Activated CD8-positive, alpha-beta memory T cell treated with anti-CD3 and anti-CD28 coated beads for 24 hours (primary cell): ENCODE data around the gene XCL2.

Experiments used
- DNase-seq: peaks from one replicate; pipeline ENCODE4 v3.0.0-alpha.2; 2020

Gene XCL2

DNA sequence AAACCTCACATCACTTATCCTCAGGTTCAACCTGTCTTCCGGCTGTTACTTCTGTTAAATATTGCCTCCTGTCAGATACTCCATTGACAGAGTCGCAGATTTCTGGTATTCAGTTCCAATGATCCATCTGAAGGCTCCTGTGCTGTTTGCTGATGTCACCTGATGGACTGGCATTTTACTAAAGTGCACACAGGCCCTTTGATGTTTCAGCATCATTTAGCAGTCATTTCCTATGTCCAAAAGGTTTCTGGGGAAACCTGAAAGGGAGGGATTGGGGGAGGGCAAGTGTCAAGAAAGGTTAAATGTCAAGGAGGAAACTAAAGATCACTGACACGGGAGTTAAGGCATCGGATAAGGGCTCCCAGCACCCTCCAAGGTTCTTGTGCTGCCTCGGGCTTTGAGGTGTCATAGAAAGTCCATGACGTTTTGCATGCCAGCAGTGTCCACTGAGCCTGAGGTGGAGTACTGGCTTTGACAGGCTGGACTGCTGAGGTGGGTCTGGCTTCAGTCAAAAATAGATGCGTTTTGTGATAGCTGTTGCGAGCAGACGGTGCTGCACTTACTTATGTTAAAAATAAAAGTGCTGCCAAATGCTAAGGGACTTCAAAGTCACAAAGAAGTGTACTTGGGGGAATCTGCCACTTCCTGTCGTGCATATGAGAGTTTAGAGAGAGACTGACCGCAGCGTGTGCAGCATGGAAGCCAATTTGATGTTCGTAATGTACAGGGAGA is 30.8 kb downstream of the XCL2 start:
- peak; percentile 72 for DNase-seq

DNA sequence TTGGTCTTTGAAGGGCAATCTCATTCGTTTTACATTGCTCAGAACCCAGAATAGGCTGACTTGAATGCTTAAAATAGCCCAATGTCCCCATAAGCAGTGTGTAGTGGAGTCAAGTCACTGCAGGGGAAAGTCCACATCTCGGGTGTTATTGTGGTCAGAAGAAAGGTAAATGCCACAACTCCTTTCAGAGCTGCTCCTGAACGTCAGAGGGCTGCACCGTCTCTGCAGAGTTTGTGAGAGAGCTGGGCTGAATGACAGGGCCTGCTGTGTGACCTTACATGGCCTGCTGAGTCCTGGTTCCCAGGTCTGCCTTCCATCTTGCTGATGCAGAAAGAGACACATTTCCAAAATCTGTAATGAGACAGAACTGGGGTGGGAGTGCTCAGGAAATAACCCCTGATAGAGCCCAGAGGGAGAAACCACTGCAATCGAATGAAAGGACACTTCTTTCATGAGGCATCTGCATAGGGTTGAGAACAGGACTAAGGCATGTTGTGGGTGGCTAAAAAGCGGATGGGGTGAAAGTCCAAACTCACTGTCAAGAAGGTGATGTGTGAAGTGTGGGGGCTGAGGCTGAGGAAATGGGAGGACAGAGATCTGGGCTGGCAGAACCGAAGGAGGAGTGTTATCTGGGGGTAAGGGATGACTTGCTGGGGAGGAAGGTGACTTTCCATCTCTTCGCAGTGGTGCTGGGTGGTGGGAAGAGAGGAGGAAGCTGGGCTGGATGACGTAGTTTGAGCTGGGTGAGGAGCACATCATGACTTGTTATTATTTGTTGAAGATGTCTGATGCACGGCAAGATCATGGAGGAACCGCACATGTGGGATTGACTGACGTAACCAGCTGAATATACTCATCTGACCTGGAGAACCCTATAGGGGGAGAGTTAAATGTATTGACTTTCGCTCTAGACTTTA is 33.7 kb downstream of the XCL2 start:
- DNase-seq = no peak

DNA sequence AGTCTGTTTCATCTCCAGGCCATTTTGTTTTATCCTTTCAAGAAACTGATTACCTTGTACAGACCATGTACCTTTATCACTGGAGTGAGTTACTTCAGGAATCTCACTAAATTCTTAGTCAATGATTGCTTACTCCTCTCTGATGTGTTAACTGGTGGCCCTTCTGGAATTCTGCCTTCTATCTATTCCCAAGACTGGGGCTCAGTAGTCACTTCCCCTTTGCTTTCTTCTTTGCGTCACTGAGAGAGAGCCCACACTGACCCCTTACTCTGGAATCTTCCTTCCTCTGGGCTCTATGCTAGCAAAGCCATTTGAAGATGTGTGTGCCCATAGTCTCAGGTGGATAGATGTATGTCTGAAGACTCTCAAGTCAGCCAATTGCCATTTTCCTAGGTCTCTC is 34.6 kb downstream of the XCL2 start:
- no peak for DNase-seq

DNA sequence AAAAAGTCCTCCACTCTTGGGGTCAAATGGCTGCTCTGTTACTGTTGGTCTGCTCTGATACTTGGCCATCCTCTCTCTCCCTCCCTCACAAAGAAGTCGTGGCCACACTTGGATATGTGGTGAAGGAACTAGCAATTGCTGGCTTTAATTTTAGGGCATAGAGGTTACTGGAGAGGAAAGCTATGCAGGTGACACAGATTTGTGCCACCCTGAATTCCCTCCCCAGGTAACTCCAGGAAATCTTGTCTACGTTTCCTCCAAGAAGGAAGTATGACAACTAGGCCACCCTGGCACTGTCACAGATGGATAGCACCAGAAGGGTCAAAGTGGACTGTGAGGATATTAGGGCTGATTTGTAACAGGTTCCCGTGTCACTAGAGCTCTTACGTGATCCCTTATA is 36.0 kb downstream of the XCL2 start:
- no peak for DNase-seq

DNA sequence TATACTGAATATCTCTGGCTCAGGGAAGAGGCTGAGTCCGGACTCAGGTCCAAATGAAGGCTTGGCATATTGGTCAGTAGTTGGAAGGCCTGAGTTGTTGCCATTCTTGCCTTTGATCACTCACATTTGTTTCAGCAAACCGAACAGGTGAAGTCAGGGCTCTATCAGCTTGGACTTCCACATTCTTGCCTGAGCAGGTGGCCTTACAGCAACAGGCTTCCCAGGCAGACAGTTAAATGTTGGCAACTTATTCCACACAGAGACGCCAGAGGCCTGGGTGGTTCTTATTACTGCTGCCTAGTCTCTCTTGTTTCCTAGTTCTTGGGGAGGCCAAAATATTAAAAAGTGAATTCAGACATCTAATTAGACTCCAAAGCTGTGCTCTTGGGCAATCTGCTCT is 36.6 kb downstream of the XCL2 start:
- DNase-seq = no peak

DNA sequence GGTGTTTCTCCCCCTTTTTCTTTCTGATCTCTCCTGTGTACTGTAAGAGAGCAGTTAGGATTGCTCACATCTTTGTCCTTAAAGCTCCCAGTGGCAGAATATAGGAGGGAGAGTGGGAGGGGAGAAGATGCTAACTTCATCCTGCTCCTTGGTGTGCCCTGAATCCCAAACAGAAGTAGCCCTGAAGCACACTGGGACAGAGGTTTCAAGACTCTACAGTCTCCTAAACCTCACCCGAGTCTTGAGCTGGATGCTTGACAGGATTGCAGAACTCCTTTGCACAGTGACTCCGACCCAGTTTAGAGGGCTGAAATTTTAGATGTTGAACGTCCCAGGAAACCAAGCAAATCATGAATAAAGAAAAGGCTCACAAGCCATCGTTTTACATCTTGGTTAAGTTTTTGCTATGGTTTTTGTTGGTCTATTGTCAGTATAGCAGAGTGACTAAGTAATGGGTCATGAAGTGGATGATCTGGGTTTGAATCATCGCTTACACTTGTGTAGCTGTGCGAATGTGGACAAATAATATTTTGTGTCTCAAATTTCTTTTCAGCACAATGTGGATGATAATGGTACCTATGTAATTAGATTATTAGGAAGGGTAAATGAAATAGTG is 37.5 kb downstream of the XCL2 start:
- no peak for DNase-seq

DNA sequence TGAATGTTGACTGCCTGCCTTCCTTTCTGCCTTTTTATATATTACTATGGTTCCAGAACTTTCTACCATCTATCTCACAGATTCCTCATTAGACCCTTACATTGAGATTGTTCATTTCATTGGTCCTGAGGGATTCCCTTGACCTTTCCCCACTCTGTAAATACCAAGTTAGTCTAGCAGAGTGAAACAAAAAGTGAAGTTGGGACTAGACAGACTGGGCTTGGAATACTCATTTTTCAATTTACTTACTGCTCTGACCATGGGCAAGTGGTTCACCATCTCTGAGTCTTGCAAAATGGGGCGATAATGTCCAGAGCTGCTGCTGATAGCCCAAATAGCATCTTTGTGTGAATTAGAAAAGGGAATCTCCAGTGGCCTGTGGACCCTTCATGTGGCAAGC is 38.8 kb downstream of the XCL2 start:
- no peak for DNase-seq

DNA sequence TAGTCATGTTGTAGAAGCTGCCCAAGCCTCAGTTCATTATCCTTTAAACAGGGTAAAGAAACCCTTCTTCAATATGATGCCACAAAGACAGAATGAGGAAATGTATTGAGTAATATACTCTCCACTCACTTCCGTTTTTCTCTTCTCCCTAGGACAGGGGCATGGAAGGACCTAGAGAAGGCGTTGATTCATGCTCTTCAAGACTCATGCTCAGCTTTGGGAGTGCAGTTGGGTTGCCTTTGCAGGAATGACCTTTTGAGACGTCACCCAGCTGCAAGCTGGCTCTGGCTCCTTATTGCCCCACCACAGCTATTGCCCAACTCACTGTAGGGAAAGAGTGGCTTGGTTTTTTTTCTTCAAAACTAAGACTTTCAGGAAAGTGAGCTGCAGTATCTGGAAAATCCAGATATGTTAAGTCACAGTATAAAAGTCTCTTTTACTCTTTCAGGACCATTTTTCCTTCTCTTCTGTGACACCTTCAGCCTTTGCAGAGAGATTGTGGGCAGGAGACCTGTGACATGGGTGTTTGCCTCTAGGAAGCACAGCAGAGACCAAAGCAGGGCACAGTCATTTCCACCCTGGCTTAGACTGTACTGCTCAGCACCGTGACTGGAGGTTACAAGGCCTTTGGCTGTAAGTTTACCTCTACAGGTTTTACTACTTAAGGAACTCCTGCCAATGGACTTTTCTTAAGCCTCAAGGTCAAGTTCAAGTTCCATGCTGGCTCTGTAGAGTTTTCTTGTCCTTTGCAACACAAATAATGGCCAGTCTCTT is 39.5 kb downstream of the XCL2 start:
- DNase-seq = no peak

DNA sequence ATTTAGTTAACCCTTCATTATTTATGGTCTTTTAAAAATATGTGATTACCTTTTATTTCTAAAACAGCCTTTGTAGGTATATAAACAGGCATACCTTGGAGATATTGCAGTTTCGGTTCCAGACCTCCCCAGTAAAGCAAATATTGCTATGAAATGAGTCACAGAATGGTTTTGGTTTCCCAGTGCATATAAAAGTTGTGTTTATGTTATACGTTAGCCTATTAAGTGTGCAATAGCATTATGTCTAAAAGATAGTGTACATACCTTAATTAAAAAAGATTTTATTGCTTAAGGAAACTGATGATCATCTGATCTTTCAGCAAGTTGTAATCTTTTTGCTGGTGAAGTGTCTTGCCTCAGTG is 44.1 kb downstream of the XCL2 start:
- DNase-seq = no peak

DNA sequence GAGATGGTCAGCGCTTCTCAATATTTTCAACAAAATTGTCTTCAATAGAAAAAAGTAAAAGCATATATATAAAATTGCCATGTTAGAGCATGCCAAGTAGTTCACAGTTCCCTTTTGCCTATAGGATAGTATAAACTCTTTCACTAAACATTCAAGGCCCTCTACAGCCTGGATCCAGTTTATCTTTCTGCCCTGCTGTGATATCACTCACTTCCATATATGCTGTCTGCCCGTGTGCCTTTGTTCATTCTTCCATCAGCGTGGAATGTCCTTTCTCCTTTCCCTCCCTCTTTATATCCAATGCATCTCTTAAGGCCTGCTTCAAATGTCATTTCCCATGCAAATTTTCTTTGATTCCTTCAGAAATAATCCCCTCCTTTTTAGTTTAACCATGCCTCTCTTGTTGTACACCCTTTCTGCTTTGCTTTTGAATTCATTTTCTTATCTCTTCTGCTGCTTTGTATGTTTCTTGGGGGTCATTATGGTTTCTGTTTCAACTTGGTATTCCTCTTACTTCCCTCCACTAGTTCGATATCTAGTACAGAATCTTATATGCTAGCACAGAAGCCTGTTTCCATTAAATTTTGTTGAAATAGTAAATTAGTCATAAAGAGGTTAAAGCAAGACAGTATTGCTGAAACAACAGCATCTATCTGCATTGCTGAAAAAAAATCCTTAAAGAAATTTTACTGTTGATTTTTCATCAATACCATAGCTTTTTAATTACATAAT is 44.7 kb downstream of the XCL2 start:
- DNase-seq = no peak

DNA sequence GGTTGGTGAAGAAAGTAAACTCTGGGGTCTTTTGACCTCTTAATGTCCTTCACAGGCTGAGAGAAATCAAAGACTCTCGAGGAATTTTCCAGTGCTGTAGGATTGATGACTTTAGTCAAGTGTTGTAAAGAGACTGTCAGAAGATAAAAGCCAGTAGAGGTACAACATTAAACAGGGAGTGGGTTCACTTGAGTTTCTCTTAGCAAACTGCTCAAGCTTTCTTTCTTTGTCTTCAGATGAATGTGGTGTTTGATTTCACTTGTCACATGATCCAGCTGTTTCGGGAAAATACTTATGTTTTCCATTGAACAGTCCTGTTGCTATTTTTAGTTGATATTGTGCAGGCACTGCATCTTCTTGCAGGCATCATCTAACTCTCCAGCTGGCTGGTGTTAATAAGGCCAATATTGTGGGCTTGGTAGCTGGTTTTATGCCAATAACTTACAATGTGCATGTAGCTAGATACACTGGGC is 45.6 kb downstream of the XCL2 start:
- DNase-seq = no peak

DNA sequence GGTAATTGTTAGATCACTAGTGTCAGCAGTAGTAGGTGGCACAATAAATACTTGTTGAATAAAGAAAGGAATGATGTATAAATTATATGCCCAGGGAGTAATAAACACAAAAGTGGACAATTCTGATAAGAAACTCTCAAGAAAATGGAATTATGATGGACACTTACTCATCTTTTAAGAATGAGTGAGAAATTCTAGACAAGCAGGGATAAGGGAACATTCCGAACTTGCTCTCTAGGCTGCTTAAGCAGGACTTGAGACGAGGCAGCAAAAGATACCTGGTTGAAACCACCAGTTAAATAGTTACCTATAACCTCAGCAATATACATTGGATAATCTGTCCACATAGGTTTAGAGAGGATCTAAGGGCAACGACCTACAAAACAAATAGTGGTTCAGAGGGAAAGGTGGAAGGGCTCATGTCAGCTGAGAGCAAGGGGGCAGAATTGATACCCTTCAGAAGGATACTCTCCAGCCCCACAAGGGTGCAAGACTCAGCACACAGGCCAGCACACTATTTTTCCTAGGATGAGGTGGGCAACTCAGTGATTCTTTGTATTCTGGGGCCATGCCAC is 46.3 kb downstream of the XCL2 start:
- DNase-seq = no peak

DNA sequence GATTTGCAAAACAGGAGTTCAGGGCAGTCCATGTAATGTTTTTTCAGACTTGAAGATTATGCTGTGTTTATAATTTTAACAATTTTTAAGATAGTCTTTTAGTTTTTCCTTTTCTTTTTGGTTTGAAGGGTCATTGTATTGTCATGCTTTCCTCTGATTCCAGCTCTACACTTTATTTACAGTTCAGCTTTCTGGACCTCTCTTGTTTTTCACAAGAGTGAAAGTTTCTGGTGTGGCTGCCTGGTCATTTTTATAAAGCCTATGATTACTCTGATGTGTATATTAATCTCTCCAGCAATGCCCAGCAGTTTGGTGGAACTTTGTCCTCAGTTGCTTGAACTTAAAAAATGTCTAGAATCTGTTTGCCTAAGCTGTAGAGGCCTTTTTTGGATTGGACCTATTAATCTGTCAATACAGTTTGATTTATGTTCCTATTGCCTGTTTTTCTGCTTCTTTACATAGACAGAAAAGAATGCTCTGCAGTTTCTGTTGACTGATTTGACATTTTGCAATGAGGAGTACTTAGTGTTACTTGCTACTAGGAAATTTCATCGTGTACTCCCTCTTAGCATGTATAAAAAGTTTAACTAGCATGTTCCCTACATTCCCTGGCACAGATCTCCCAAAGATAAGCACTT is 52.2 kb downstream of the XCL2 start:
- no peak for DNase-seq
